ENCODE results near the gene KIF6. TPM values are rescaled to one million over a fixed set of nuclear protein-coding genes. Genes with fewer than 3 reads are reported as not detected.

The KIF6 gene
- total RNA-seq, 2 experiments from 2014 or later = not detected

DNA sequence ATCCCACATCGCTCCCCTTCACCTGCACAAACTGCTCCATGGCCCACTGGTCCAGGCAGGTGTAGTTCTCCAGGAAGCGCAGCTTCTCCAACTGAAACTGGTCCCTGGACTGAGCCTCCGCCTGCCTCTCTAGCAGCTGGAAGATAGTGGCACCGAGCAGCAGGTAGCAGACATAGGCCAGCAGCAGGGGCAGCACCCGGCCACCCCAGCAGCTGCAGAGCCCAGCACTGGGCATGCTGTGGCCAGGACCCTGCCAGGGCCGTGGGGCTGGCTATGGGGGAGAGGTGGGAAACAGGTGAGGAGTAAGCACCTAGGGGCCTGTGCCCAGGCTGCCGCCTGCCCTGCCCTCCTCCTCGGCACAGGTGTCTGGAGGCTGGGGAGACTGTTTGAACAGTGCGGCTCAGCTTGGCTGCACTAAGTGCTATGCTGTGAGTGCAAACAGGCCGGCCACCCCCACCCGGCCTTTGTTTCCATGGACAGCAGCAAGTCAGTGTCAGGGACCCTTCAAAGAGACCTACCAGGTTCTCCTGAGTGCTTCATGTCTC is 402.8 kb downstream of the KIF6 start, which contains the start of gene KCNK16:
TSS of gene KCNK16 (minus strand) at position 397 of the 545 bp plus-strand sequence. CDS start at position 235, 162 bp downstream.
- Mint-ChIP-seq H3K27me3 (peaks cover 4% of the 10 kb centered on the region), H3K4me3 (no peak within 1 kb of the TSS), H3K9me3 (no peaks in the 10 kb centered on the region), H3K27ac (no peak within 1 kb of the TSS), H3K36me3 (ENCODE audit: low read depth) (no peaks in the 10 kb centered on the region), H3K4me1 (no peaks in the 10 kb centered on the region)
- CTCF ChIA-PET = no interaction called here
- POLR2A ChIA-PET = no interaction called here
- DNase-seq = no peak

DNA sequence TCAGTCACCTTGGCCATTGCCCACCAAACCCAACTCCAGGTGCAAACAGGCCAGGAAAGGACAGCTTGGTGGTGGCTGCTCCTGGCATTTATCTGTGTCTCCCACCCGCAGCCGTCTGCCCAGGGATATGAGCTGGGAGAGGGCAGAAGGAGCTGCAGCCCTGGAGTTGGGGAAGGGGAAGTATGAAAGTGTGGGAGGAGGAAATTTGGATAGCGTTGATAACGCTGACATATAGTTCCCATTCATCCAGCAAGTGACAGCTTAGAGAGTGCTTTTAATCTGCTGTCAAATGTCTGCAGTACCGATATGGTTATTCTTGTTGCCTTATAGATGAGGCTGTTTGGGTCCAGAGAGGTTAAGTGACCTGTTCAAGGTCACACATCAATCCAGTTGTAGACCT is 403.4 kb downstream of the KIF6 start:
- ChIA-PET CTCF (no interaction called here), POLR2A (no interaction called here)
- Mint-ChIP-seq H3K27me3 (peaks cover 8% of the 10 kb centered on the region), H3K4me3 (no peak overlapping the region), H3K4me1 (no peaks in the 10 kb centered on the region), H3K9me3 (no peaks in the 10 kb centered on the region), H3K27ac (no peak overlapping the region), H3K36me3 (ENCODE audit: low read depth) (no peaks in the 10 kb centered on the region)
- no peak for DNase-seq

DNA sequence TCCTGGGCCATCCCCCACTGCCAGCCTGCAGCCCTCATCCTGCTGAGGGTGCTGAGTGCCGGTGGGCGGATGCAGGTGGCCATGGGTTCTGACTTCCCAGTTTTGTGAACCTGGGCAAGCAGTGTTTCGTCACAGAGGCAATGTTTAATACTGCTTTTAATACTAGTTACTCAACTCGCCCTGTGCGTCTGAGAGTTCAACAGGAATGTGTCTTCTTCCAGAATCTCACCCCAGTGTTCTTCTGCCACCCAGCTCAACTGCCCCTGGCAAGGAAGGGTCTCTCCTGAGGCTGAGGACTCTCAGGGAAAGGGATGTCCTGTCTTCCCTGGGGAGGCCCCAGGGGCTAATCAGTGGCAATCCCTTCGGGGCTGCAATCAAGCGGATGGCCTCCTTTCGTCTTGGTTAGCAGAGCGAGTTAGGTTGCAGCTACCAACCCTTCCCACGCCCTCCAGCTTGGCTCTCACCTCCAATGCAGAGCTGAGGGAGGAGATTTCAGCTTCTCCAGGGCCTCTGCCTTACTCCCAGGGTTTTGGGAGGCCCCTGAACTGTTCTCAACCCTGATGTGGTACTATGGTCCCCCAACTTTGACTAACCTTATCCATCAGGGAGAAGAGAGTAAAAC is 404.7 kb downstream of the KIF6 start:
- Mint-ChIP-seq H3K9me3 (no peaks in the 10 kb centered on the region), H3K36me3 (ENCODE audit: low read depth) (no peaks in the 10 kb centered on the region), H3K27me3 (peaks cover 18% of the 10 kb centered on the region), H3K27ac (no peak overlapping the region), H3K4me1 (no peaks in the 10 kb centered on the region), H3K4me3 (no peak overlapping the region)
- DNase-seq = no peak
- ChIA-PET CTCF (no interaction called here), POLR2A (no interaction called here)

DNA sequence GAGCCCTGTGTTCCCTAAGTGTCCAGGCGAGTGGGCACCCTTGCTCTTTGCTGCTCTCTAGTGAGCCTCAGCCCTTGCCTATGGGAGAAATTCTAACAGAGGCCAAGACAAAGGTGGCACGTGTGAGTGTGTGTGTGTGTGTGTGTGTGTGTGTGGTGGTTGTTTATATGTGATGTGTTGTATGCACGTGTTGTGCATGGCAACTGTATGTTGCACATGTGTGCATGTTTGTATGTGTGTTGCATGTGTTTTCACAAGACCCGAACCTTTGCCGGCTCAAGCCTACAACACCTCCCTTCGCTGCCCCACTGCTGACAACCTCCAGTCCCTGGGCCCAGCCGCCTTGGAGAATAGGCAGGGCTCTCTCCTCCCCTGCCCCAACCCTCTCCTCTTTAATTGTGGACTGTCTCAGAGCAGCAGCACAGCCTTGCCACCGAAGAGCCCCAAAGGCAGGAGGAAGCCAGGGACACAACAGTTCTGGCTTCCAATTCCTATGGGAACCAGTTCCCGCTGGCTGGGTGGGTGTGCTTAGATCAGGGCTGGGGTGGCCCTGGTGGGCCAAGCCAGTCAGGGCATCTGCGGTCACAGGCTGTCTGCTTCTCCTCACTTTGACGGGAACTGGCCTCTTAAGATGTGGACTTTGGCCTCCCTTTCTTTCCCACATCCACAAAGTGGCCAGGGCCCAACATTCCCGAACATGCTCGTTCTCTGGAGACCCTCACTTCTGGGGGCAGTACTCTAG is 405.4 kb downstream of the KIF6 start:
- CTCF ChIA-PET = no interaction called here
- H3K36me3 Mint-ChIP-seq (ENCODE audit: low read depth) = no peaks in the 10 kb centered on the region

DNA sequence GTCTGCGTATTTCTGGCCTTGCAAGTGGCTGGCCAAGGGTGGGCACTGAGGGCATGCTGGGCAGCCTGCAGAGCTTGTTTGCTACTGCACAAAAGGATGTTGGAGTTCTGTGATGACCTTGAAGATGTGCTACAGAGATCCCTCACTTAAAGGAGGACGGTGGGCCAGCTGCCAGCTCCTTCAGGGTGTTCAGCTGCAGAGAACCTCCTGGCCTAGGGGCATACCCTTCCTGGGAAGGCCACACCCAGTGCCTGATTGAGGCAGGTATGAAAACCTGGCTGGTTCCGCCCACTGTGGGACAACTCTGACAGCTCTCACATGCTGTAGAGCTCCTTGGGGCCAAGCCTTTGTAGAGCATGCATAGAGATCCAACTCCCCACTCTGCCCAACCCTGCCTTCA is 408.0 kb downstream of the KIF6 start:
- Mint-ChIP-seq H3K27me3 (peaks cover 40% of the 10 kb centered on the region), H3K36me3 (ENCODE audit: low read depth) (no peaks in the 10 kb centered on the region), H3K9me3 (no peaks in the 10 kb centered on the region), H3K27ac (no peak overlapping the region), H3K4me3 (no peak overlapping the region), H3K4me1 (no peaks in the 10 kb centered on the region)
- ChIA-PET CTCF (interaction anchor here (0.5 to 1.6 kb wide), 2 partner anchors 14 to 116 kb away, joined by 3 to 6 read pairs; no protein-coding TSS in a partner anchor), POLR2A (no interaction called here)
- DNase-seq = no peak

More for the DNA sequence above, 405.4 kb downstream of the KIF6 start:
- POLR2A ChIA-PET = no interaction called here
- Mint-ChIP-seq H3K9me3 (no peaks in the 10 kb centered on the region), H3K4me3 (no peak overlapping the region), H3K27me3 (peaks cover 23% of the 10 kb centered on the region), H3K4me1 (no peaks in the 10 kb centered on the region), H3K27ac (no peak overlapping the region)
- no peak for DNase-seq

DNA sequence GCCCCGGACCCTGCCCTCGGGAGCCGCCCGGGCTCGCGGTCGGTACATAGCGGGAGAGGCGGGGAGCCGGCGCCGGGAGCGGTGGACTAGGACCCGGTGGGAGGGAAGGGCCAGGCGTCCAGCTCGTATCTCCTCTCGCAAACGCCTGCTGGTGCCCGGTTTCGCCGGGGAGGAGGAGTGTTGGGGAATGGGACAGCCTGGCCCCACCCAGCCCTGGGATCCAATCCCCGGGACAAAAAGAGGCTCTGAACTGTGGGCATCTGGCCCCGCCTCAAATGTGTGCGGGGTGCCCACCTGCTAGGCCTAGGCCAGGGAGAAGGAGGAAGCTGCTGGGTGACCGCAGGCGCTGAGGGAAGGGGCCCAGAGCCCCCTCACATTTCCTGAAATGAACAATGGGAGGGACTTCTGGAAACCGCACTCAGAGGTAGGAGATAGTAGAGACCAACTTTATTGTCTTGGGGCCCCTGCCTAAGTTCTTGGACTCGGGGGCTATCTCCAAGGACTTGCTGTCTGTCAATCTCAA is 410.9 kb downstream of the KIF6 start, which contains the start of gene KCNK17:
TSS of gene KCNK17 (minus strand) at position 147 of the 523 bp plus-strand sequence. CDS start at position 48, 99 bp downstream.
- Mint-ChIP-seq H3K4me3 (no peak within 1 kb of the TSS), H3K9me3 (no peaks in the 10 kb centered on the region), H3K27ac (no peak within 1 kb of the TSS), H3K36me3 (ENCODE audit: low read depth) (no peaks in the 10 kb centered on the region), H3K4me1 (no peaks in the 10 kb centered on the region), H3K27me3 (peaks cover 53% of the 10 kb centered on the region)
- no peak for DNase-seq
- POLR2A ChIA-PET = no interaction called here
- CTCF ChIA-PET = interaction anchor here (0.6 kb wide), 1 partner anchor 147 kb away, joined by 3 read pairs; no protein-coding TSS in a partner anchor

DNA sequence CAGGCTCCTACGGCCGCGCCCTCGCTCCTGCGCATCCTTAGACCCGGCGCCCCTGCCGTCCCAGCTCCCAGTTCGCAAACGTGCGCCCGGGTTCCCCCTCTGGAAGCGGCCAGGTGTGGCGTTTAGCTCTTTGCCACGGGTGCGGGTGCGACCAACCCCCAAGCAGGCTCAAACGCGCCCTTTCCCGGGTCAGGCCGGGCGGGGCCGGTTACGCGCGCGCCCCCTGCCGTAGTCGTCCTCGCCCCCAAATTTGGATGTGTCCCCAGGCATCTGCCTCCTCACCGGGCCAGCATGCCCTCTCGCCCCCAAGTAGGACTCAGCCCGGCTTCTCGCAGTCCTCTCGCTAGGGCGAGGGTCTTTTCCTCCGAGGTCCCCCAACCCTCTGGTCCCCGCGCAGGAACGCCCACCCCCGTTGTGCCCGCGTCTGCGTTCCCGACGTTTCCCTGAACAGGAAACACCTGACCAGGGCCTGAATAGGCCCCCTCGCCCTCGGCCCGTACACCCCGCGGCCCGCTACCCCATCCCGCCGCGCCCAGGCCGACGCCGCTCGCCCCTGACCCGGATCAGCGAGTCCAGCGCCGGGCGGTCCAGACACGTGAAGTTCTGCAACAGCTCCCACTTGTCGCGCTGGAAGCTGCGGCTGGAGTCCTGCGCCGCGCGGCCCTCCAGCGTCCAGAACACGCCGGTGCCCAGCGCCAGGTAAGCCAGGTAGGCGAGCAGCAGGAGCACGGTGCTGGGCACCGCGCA is 411.5 kb downstream of the KIF6 start:
- CTCF ChIA-PET = interaction anchor here (0.6 kb wide), 1 partner anchor 146 kb away, joined by 3 read pairs; no protein-coding TSS in a partner anchor
- Mint-ChIP-seq H3K4me3 (no peak overlapping the region), H3K4me1 (no peaks in the 10 kb centered on the region), H3K27me3 (peaks cover 50% of the 10 kb centered on the region), H3K27ac (no peak overlapping the region), H3K36me3 (ENCODE audit: low read depth) (no peaks in the 10 kb centered on the region), H3K9me3 (no peaks in the 10 kb centered on the region)
- no peak for DNase-seq
- POLR2A ChIA-PET = no interaction called here

DNA sequence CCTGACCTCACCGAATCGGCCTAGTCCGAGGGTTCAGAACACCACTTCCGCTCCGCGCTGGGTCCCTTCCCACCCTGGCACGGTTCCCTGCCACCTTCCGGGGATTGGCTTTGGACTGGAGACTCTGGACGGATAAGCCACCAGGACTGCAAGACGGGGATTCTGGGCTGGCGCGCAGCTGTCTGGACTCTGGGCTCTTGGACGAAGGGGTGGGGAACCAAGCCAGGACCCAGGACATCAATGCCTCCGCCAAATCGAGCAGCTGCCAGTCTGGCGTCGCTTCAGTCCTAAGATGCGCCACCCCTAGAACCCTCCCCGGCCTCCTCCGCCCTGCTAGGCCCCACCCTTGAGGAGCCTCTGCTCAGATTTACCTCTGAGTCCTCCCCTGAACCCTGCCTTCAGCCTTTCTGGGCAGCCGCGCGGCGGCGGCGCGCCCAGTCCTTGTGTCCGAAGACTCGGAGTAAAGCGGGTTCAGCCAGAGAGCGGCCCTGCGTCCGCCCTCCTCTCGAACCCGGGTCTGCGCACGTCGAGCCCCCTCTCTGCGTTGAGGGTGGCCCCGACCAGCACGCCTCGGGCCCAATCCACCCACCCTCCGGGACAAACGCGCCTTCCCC is 412.2 kb downstream of the KIF6 start:
- ChIA-PET CTCF (no interaction called here), POLR2A (no interaction called here)
- Mint-ChIP-seq H3K4me3 (no peak overlapping the region), H3K9me3 (no peaks in the 10 kb centered on the region), H3K27me3 (peaks cover 50% of the 10 kb centered on the region), H3K36me3 (ENCODE audit: low read depth) (no peaks in the 10 kb centered on the region), H3K4me1 (no peaks in the 10 kb centered on the region), H3K27ac (no peak overlapping the region)
- DNase-seq = no peak

DNA sequence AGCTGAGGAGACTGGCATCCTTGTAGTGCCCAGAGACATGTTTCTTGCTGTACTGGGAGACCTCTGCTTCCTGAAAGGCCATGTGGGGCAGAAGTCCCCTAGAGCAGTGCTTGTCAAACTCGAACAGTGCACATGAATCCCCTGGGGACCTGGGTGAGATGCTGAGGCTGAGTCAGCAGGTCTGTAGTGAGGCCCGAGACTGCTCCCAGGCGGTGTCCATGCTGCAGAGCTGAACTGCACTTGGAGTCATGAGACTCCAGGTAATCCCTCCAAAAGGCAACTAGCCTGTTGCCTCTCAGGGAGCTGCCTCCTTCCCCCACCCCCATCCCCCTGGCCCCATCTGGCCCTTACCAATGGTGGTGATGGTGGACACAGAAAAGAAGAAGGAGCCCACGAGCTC is 414.7 kb downstream of the KIF6 start:
- peaks cover 36% of the 10 kb centered on the region for H3K27me3 Mint-ChIP-seq
- H3K4me3 Mint-ChIP-seq = no peak overlapping the region
- POLR2A ChIA-PET = no interaction called here
- DNase-seq = no peak
- CTCF ChIA-PET = interaction anchor here (0.7 to 2.3 kb wide), 6 partner anchors 8 to 153 kb away, joined by 3 to 8 read pairs (median 4); partner anchors contain the start of gene KCNK5
- no peaks in the 10 kb centered on the region for H3K4me1 Mint-ChIP-seq
- H3K36me3 Mint-ChIP-seq (ENCODE audit: low read depth) = no peaks in the 10 kb centered on the region
- H3K27ac Mint-ChIP-seq = no peak overlapping the region
- H3K9me3 Mint-ChIP-seq = no peaks in the 10 kb centered on the region

DNA sequence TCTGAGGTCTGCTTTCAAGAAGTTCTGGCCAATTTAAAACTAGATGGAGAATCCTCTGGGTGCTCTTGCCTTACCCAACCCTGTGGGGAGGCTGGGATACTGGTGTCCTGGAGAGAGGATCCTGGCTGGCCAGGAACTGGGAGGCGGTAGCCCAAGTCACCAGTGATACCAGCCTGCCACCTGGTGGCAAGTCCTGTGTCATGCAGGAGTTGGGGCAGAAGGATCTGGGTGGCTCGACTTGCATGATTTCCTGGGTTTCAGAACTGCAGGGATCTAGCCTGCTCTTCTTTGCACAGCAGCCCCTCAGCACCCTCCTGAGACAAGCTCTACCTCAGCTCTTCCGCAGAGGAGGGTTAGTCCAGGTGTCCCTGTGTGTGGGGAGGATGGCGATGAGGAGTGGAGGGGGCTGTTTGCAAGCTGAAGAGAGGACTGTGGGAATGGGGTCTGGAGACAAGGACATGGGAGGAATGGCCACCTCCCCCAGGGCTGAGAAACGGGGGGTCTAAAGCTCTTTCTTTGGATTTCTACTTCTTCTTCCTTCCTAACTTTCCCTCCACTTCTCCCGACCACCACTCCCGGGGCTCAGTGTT is 415.2 kb downstream of the KIF6 start:
- POLR2A ChIA-PET = interaction anchor here (0.6 kb wide), 1 partner anchor 204 kb away, joined by 5 read pairs; no protein-coding TSS in a partner anchor
- H3K9me3 Mint-ChIP-seq = no peaks in the 10 kb centered on the region
- CTCF ChIA-PET = interaction anchor here (0.7 to 2.3 kb wide), 8 partner anchors 8 to 152 kb away, joined by 3 to 8 read pairs (median 4); partner anchors contain the start of gene KCNK5
- no peaks in the 10 kb centered on the region for H3K4me1 Mint-ChIP-seq
- H3K4me3 Mint-ChIP-seq = no peak overlapping the region
- peaks cover 33% of the 10 kb centered on the region for H3K27me3 Mint-ChIP-seq
- DNase-seq = peak; percentile 65
- no peak overlapping the region for H3K27ac Mint-ChIP-seq
- no peaks in the 10 kb centered on the region for H3K36me3 Mint-ChIP-seq (ENCODE audit: low read depth)

DNA sequence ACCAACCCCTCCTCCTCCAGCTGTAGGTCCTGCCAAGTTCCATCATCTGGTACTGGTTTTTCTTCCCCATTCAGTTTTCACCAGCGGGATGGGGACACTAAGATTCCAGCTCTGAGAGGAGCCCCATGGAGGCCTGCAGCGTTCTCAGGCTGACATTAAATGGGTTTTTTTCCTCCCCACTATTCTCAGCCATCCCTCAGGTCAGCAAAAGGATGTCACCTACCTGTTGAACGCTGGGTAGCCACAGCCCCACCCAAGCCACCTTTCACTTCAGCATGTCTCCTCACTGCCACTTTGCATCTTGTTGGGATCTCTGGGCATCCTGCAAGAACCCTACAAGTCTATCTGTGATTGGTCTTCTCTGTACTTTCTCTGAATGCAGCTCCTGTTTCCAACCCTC is 417.7 kb downstream of the KIF6 start:
- Mint-ChIP-seq H3K4me1 (peaks cover 7% of the 10 kb centered on the region), H3K27me3 (peaks cover 16% of the 10 kb centered on the region), H3K9me3 (no peaks in the 10 kb centered on the region), H3K4me3 (no peak overlapping the region), H3K36me3 (ENCODE audit: low read depth) (no peaks in the 10 kb centered on the region), H3K27ac (no peak overlapping the region)
- CTCF ChIA-PET = no interaction called here
- POLR2A ChIA-PET = no interaction called here
- DNase-seq = no peak

DNA sequence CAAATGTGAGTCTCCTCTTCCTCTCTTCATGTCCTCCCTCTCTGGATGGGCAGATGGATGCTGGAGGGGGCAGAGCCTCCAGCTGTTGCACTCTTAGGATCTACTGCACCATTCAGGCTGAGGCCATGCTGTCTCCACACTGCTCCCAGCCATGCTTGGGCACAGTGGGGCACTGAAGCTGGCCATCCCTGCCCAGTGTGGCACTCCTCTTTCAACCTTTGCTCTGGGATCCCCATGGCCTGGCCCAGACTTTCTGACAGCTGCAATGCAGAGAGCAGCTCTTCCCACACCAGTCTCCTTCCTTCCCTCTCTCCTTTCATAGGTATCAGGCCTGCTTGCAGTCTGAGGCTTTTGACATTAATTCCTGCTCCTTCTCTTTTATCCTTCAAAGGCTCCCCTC is 420.3 kb downstream of the KIF6 start:
- no peak overlapping the region for H3K27ac Mint-ChIP-seq
- H3K4me3 Mint-ChIP-seq = no peak overlapping the region
- ChIA-PET CTCF (interaction anchor here (0.6 to 4.2 kb wide), 2 partner anchors 137 to 1783 kb away, joined by 3 to 91 read pairs; no protein-coding TSS in a partner anchor), POLR2A (no interaction called here)
- no peaks in the 10 kb centered on the region for H3K27me3 Mint-ChIP-seq
- no peak for DNase-seq
- H3K9me3 Mint-ChIP-seq = no peaks in the 10 kb centered on the region
- peaks cover 8% of the 10 kb centered on the region for H3K4me1 Mint-ChIP-seq
- H3K36me3 Mint-ChIP-seq (ENCODE audit: low read depth) = no peaks in the 10 kb centered on the region

Data from activated CD4-positive, alpha-beta T cell treated with anti-CD3 and anti-CD28 coated beads, Interleukin-2, amount 10 ng/mL, durations not matched to agents 7 days and 5 days (primary cell).